ENCODE data around the gene RILPL2. TPM values are rescaled to one million over a fixed set of nuclear protein-coding genes. Genes with fewer than 3 reads are reported as not detected.
A peak's percentile ranks its signal among the peaks of the same experiment; 100 is the strongest.

RILPL2 gene
- total and polyA plus RNA-seq, 2 of the 13 experiments (the other 11 are each of a cell fraction or from before 2014, with no cell fraction given) = 2.7 to 8.1 TPM

GRCh38 chr12:123428591-123428990, 7.9 kb downstream of the RILPL2 start:
- TSS peak; percentile 41 for BruUV-seq (replicated peaks)
- Histone ChIP-seq H4K20me1 (ENCODE audit: insufficient read depth, low read length) (no peaks in the 10 kb centered on the region), H3K4me1 (ENCODE audit: insufficient read depth, low read length) (0 out of 2 replicates have a peak, but pooled peaks cover 7% of the 10 kb centered on the region), H3K9me3 (ENCODE audit: low read length) (no peaks in the 10 kb centered on the region; the same call in 1 of the 2 replicates), H3K36me3 (replicated peaks in 1 of 2; ENCODE audit: control insufficient read depth in 1 of 2, insufficient read depth in 2 of 2, low read length in 2 of 2) (peaks cover 2 to 7% of the 10 kb centered on the region in 2 experiments; a peak in 2 of 5 replicates), H2AFZ (ENCODE audit: low read length) (no peak overlapping the region), H3K4me2 (ENCODE audit: low read depth, low read length) (no peak overlapping the region), H3K9ac (ENCODE audit: insufficient read depth, low read depth, low read length) (no peak overlapping the region), H3K27me3 (ENCODE audit: control insufficient read depth in 1 of 2, insufficient read depth in 2 of 2, low read length in 2 of 2) (no peaks in the 10 kb centered on the region), H3K4me3 (replicated peaks in 1 of 3; ENCODE audit: insufficient read depth in 1 of 3, low read depth in 2 of 3, low read length in 3 of 3) (no peak overlapping the region), H3K27ac (ENCODE audit: extremely low read length, insufficient read depth, low read length) (no peak overlapping the region), H3K79me2 (ENCODE audit: insufficient read depth, low read length) (no peaks in the 10 kb centered on the region)
- FAIRE-seq = no peak
- TF ChIP-seq MAZ (IDR thresholded peaks at IDR 0.05; ENCODE audit: borderline replicate concordance, low read depth, low read length) (no peak), MAZ (CRISPR knock-in tag; IDR thresholded peaks at IDR 0.05; ENCODE audit: low read depth) (no peak), ZNF83 (CRISPR knock-in tag; IDR thresholded peaks at IDR 0.05; ENCODE audit: borderline replicate concordance) (no peak), NFKBIZ (CRISPR knock-in tag; IDR thresholded peaks at IDR 0.05) (no peak), HHEX (CRISPR knock-in tag; IDR thresholded peaks at IDR 0.05) (no peak), ATAD3A (CRISPR knock-in tag; IDR thresholded peaks at IDR 0.05) (no peak), ZFP36L1 (CRISPR knock-in tag; IDR thresholded peaks at IDR 0.05) (no peak)
- TF ChIP-seq, protein P1, sequence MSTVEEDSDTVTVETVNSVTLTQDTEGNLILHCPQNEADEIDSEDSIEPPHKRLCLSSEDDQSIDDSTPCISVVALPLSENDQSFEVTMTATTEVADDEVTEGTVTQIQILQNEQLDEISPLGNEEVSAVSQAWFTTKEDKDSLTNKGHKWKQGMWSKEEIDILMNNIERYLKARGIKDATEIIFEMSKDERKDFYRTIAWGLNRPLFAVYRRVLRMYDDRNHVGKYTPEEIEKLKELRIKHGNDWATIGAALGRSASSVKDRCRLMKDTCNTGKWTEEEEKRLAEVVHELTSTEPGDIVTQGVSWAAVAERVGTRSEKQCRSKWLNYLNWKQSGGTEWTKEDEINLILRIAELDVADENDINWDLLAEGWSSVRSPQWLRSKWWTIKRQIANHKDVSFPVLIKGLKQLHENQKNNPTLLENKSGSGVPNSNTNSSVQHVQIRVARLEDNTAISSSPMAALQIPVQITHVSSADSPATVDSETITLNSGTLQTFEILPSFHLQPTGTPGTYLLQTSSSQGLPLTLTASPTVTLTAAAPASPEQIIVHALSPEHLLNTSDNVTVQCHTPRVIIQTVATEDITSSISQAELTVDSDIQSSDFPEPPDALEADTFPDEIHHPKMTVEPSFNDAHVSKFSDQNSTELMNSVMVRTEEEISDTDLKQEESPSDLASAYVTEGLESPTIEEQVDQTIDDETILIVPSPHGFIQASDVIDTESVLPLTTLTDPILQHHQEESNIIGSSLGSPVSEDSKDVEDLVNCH (CRISPR knock-in tag; IDR thresholded peaks at IDR 0.05) = no peak
- POLR2A ChIA-PET = no interaction called here
- intact Hi-C loops (cut with micrococcal nuclease; ENCODE audit: unreplicated experiment) = no loop called here
- in situ Hi-C loops (cut with HindIII; ENCODE audit: extremely low pct_ligation_motif_present, low pct_unique_long_range_greater_than_20kb) = no loop called here
- CTCF ChIA-PET (ENCODE audit: low intra/inter-chr PET ratio, low total read pairs) = no interaction called here
- DNase-seq (ENCODE audit: low spot score) = no peak
- ATAC-seq = no peak
- 92% methylated on average over 6 of the region's 6 CpGs for WGBS (ENCODE audit: low lambda C conversion rate)

Data from HepG2 (cell line).